ENCODE measurements around the gene RESP18. TPM values are rescaled to one million over a fixed set of nuclear protein-coding genes. Genes with fewer than 3 reads are reported as not detected.
A peak's percentile ranks its signal among the peaks of the same experiment; 100 is the strongest.

The RESP18 gene
- total RNA-seq, 1 donor from 2014 or later: not detected

DNA sequence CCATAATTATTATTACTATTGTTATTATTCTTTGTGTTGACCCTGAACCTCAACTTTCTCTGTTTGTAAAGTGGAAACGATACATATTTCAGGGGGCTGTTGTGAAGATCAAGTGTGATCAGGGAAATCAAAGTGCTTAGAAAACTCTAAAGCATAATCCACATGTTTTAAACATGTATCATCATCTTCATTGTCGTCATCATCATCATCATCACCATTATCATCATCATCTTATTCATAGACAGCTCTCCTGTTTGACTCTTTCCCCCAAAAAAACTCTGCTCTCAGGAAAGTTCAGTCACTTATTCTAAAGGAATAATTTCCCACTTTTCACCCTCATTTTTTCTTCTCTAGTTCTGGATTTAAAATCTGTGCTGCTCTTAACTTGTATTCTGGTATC, 28.3 kb downstream of the RESP18 start:
- Histone ChIP-seq H3K9me3 (ENCODE audit: low read depth) (no peaks in the 10 kb centered on the region), H2AFZ (replicated peaks) (no peak overlapping the region), H3K4me1 (peaks cover 19% of the 10 kb centered on the region), H3K9ac (no peak overlapping the region), H3K36me3 (no peaks in the 10 kb centered on the region), H3K4me3 (no peak overlapping the region), H3K27ac (no peak overlapping the region), H3K27me3 (peaks cover 75% of the 10 kb centered on the region), H3K79me2 (ENCODE audit: low read depth) (no peaks in the 10 kb centered on the region), H4K20me1 (ENCODE audit: low read depth) (peaks cover 20% of the 10 kb centered on the region), H3F3A (ENCODE audit: low read depth) (peaks cover 11% of the 10 kb centered on the region), H3K4me2 (no peak overlapping the region)
- H3K27me3 Mint-ChIP-seq (ENCODE audit: insufficient read depth, low read depth): peaks cover 30% of the 10 kb centered on the region
- TF ChIP-seq, protein P1, sequence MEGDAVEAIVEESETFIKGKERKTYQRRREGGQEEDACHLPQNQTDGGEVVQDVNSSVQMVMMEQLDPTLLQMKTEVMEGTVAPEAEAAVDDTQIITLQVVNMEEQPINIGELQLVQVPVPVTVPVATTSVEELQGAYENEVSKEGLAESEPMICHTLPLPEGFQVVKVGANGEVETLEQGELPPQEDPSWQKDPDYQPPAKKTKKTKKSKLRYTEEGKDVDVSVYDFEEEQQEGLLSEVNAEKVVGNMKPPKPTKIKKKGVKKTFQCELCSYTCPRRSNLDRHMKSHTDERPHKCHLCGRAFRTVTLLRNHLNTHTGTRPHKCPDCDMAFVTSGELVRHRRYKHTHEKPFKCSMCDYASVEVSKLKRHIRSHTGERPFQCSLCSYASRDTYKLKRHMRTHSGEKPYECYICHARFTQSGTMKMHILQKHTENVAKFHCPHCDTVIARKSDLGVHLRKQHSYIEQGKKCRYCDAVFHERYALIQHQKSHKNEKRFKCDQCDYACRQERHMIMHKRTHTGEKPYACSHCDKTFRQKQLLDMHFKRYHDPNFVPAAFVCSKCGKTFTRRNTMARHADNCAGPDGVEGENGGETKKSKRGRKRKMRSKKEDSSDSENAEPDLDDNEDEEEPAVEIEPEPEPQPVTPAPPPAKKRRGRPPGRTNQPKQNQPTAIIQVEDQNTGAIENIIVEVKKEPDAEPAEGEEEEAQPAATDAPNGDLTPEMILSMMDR (IDR thresholded peaks at IDR 0.05): no peak
- TF ChIP-seq EZH2phosphoT487 (IDR thresholded peaks at IDR 0.05) (no peak), EZH2 (IDR thresholded peaks at IDR 0.05) (no peak)
- no peak overlapping the region for H3K27ac Mint-ChIP-seq
- H3K9me3 Mint-ChIP-seq: no peaks in the 10 kb centered on the region
- H3K4me3 Mint-ChIP-seq: no peak overlapping the region
- no peaks in the 10 kb centered on the region for H3K36me3 Mint-ChIP-seq
- no peak for DNase-seq (ENCODE audit: low spot score)
- H3K4me1 Mint-ChIP-seq: peaks cover 20% of the 10 kb centered on the region

DNA sequence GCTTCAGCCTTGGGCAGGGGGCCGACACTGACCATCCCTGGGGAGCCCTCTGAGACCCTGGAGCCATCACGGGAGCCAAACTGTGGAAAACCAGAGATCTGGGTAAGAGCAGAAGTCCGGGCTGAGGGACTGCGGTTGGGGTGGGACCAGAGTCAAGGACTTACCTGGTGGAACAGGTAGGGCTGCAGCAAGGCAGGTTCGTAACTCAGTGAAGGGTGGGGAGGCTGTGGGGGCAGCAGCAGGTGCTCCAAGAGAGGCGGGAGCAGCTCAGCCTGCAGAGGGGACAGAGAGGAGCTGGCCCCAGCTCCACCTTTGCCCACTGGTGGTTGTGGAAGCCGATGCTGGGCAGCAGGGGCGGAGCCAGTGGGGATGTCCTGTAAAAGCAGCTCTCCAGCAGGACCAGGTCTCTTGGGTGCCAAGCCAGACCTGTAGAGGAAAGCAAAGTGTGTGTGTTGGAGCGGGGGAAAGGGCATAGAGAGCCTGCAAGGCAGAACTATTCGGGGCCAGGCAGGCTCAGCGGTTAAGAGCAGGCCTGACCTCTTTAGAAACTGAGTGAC, 30.1 kb downstream of the RESP18 start:
- Histone ChIP-seq H3K4me1 (peaks cover 21% of the 10 kb centered on the region), H3K27ac (no peak overlapping the region), H3K27me3 (peaks cover 62% of the 10 kb centered on the region), H3F3A (ENCODE audit: low read depth) (peaks cover 6% of the 10 kb centered on the region), H3K9ac (no peak overlapping the region), H3K9me3 (ENCODE audit: low read depth) (no peaks in the 10 kb centered on the region), H3K36me3 (no peaks in the 10 kb centered on the region), H2AFZ (replicated peaks) (no peak overlapping the region), H3K79me2 (ENCODE audit: low read depth) (no peaks in the 10 kb centered on the region), H3K4me2 (no peak overlapping the region), H4K20me1 (ENCODE audit: low read depth) (peaks cover 5% of the 10 kb centered on the region), H3K4me3 (no peak overlapping the region)
- Mint-ChIP-seq H3K36me3 (no peaks in the 10 kb centered on the region), H3K9me3 (no peaks in the 10 kb centered on the region), H3K4me1 (peaks cover 22% of the 10 kb centered on the region), H3K27ac (no peak overlapping the region), H3K27me3 (ENCODE audit: insufficient read depth, low read depth) (peaks cover 19% of the 10 kb centered on the region), H3K4me3 (no peak overlapping the region)
- TF ChIP-seq, protein P1 (IDR thresholded peaks at IDR 0.05): no peak
- TF ChIP-seq EZH2 (IDR thresholded peaks at IDR 0.05) (no peak), EZH2phosphoT487 (IDR thresholded peaks at IDR 0.05) (no peak)
- DNase-seq (ENCODE audit: low spot score): no peak

DNA sequence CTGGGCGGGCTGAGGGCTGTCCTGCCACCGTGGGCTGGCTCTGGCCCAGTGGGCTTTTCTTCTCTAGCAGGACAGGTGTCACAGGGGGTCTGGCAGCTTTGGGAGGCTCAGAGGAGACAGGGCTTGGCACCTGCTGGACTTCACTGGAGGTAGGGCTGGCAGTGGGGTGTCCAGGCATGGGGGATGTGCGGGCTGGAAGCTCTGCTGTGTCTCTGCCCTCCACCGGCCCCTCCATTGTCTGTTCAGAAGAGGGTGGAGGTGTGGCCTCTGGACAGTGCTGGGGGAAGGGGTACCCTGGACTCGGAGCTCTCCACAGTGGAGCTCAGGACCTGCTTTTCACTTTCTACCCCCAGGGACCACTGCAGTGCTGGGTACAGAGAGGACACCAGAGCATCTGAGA, 32.5 kb downstream of the RESP18 start:
- no peak for TF ChIP-seq EZH2phosphoT487 (IDR thresholded peaks at IDR 0.05)
- TF ChIP-seq, protein P1 (IDR thresholded peaks at IDR 0.05): no peak
- no peak for TF ChIP-seq EZH2 (IDR thresholded peaks at IDR 0.05)
- Histone ChIP-seq H3K27ac (no peak overlapping the region), H3K79me2 (ENCODE audit: low read depth) (no peaks in the 10 kb centered on the region), H2AFZ (replicated peaks) (peak overlapping the region; percentile 54), H4K20me1 (ENCODE audit: low read depth) (no peaks in the 10 kb centered on the region), H3K9me3 (ENCODE audit: low read depth) (no peaks in the 10 kb centered on the region), H3K36me3 (no peaks in the 10 kb centered on the region), H3K4me1 (peaks cover 21% of the 10 kb centered on the region), H3K27me3 (peaks cover 60% of the 10 kb centered on the region), H3K9ac (no peak overlapping the region), H3F3A (ENCODE audit: low read depth) (peaks cover 6% of the 10 kb centered on the region), H3K4me2 (peak overlapping the region; percentile 68), H3K4me3 (peak overlapping the region; percentile 21)
- DNase-seq (ENCODE audit: low spot score): peak; percentile 40
- no peak overlapping the region for H3K27ac Mint-ChIP-seq
- no peak overlapping the region for H3K4me3 Mint-ChIP-seq
- no peaks in the 10 kb centered on the region for H3K9me3 Mint-ChIP-seq
- no peaks in the 10 kb centered on the region for H3K36me3 Mint-ChIP-seq
- H3K27me3 Mint-ChIP-seq (ENCODE audit: insufficient read depth, low read depth): peaks cover 15% of the 10 kb centered on the region
- H3K4me1 Mint-ChIP-seq: peaks cover 25% of the 10 kb centered on the region

All from neural progenitor cell (in vitro differentiated cells).